GM23248 (cell line): ENCODE data around the gene CMTM1. TPM values are rescaled to one million over a fixed set of nuclear protein-coding genes. Genes with fewer than 3 reads are reported as not detected.
"Not testable (repeated sequence)": the region's sequence is repeated elsewhere in the genome, so short reads cannot be mapped to it uniquely, and the experiment has no call there.

Source experiments
- DNase-seq: peaks from one replicate; pipeline ENCODE4 v3.0.0-alpha.2; 2015
- H2AFZ ChIP-seq: fragments of 200-600 bp; sonication (generic); 2 replicates; pipeline ENCODE4 v1.6.1; 2016; ENCODE audit warnings: antibody characterized with exemption
- H3F3A ChIP-seq: fragments of 200-600 bp; sonication (generic); 2 replicates; pipeline ENCODE4 v1.6.1; 2016; ENCODE audit warnings: mild to moderate bottlenecking, antibody characterized with exemption, mixed run types; ENCODE audit not compliant: insufficient read depth
- H3K27ac ChIP-seq: fragments of 200-600 bp; sonication (generic); 2 replicates; pipeline ENCODE4 v1.5.1; 2016; ENCODE audit warnings: mild to moderate bottlenecking
- H3K27me3 ChIP-seq: fragments of 200-600 bp; sonication (generic); replicated peaks from 2 replicates; pipeline ENCODE4 v1.6.1; 2016; ENCODE audit warnings: mild to moderate bottlenecking; ENCODE audit not compliant: insufficient read depth
- H3K36me3 ChIP-seq: fragments of 200-600 bp; sonication (generic); 2 replicates; pipeline ENCODE4 v1.6.1; 2016; ENCODE audit warnings: low read depth, mild to moderate bottlenecking
- H3K4me1 ChIP-seq: fragments of 200-600 bp; sonication (generic); 2 replicates; pipeline ENCODE4 v1.6.1; 2016; ENCODE audit warnings: mild to moderate bottlenecking; ENCODE audit not compliant: insufficient read depth
- H3K4me2 ChIP-seq: fragments of 200-600 bp; sonication (generic); one replicate; pipeline ENCODE4 v1.6.1; 2016; ENCODE audit warnings: mild to moderate bottlenecking; ENCODE audit not compliant: unreplicated experiment
- H3K4me3 ChIP-seq: fragments of 200-600 bp; sonication (generic); 2 replicates; pipeline ENCODE4 v1.5.1; 2016; ENCODE audit warnings: mild to moderate bottlenecking
- H3K79me2 ChIP-seq: fragments of 200-600 bp; sonication (generic); 2 replicates; pipeline ENCODE4 v1.6.1; 2016; ENCODE audit warnings: mild to moderate bottlenecking; ENCODE audit not compliant: insufficient read depth
- H3K9ac ChIP-seq: fragments of 200-600 bp; sonication (generic); 2 replicates; pipeline ENCODE4 v1.6.1; 2016; ENCODE audit warnings: mild to moderate bottlenecking
- H3K9me2 ChIP-seq: fragments of 200-600 bp; sonication (generic); 2 replicates; pipeline ENCODE4 v1.6.1; 2016; ENCODE audit warnings: mixed run types, mild to moderate bottlenecking, moderate library complexity; ENCODE audit not compliant: insufficient read depth
- H3K9me3 ChIP-seq: fragments of 200-600 bp; sonication (generic); one replicate; pipeline ENCODE4 v1.6.1; 2017; ENCODE audit warnings: low read depth
- H4K20me1 ChIP-seq: fragments of 200-600 bp; sonication (generic); 2 replicates; pipeline ENCODE4 v1.6.0; 2016; ENCODE audit not compliant: insufficient read depth
- EZH2 ChIP-seq: fragments of 200-600 bp; sonication (generic); IDR thresholded peaks from 2 replicates; pipeline ENCODE4 v1.6.1; 2018; ENCODE audit warnings: antibody characterized with exemption, mild to moderate bottlenecking; ENCODE audit not compliant: insufficient read depth, poor library complexity, severe bottlenecking
- EZH2phosphoT487 ChIP-seq: fragments of 200-600 bp; sonication (generic); IDR thresholded peaks from 2 replicates; pipeline ENCODE4 v1.6.1; 2018; ENCODE audit warnings: antibody characterized with exemption, moderate library complexity, mild to moderate bottlenecking, low read depth; ENCODE audit not compliant: insufficient read depth
- whole genome bisulfite sequencing, 2 experiments: methylation state at CpG; one replicate each; pipeline ENCODE4 v1.1.6; 2015 to 2017; ENCODE audit warnings: low lambda C conversion rate in 2 of 2, low coverage in 1 of 2; ENCODE audit errors: missing lambda C conversion rate in 2 of 2; 5-methylcytosine and 5-hydroxymethylcytosine counted together
- in situ Hi-C: fragments of 300-500 bp; cut with MboI; formaldehyde crosslinking; loops from 2 replicates; pipeline ENCODE4 v1.15.0; 2020
- polyA plus RNA-seq: library from polyadenylated mRNA; unstranded; fragments of >200 nt; fragmentation: Nextera tagmentation; extraction: Ambion mirVana; gene quantifications from 2 replicates; pipeline ENCODE4 v1.2.1, GENCODE V29; 2016
- small RNA-seq: library from RNA; depleted of rRNA; stranded (forward); fragments of <200 nt; gene quantifications from one replicate; pipeline ENCODE3, GENCODE V24; 2014; ENCODE audit warnings: low read depth, low replicate concordance
- total RNA-seq: library from RNA; depleted of rRNA; stranded (reverse); fragments of >200 nt; shearing (Covaris generic); gene quantifications from 2 replicates; pipeline ENCODE4 v1.2.3, GENCODE V29; 2014; rRNA removed

CMTM1 gene
- total and polyA plus RNA-seq, 2 experiments from 2014 or later: 3.1 to 6.8 TPM

- Histone ChIP-seq H3K9me2 (no peaks in the 10 kb centered on the region), H3K9me3 (no peaks in the 10 kb centered on the region), H3K9ac (no peak overlapping the region), H3K27ac (no peak overlapping the region), H4K20me1 (no peaks in the 10 kb centered on the region), H3K27me3 (no peaks in the 10 kb centered on the region), H3K79me2 (no peaks in the 10 kb centered on the region), H2AFZ (no peak overlapping the region), H3K4me3 (no peak overlapping the region), H3F3A (peaks cover 23% of the 10 kb centered on the region), H3K4me1 (peaks cover 28% of the 10 kb centered on the region), H3K4me2 (no peak overlapping the region), H3K36me3 (no peaks in the 10 kb centered on the region)
- DNase-seq: no peak
- WGBS, 2 experiments: 75 to 85% methylated on average over 3 of the region's 3 CpGs
- in situ Hi-C loops: no loop called here
- TF ChIP-seq EZH2phosphoT487: no peak
These were observed 56.6 kb downstream of the CMTM1 start for GRCh38 chr16:66622863-66623262.

- no peak for DNase-seq
- Histone ChIP-seq H2AFZ (no peak overlapping the region), H3K9ac (no peak overlapping the region), H4K20me1 (no peaks in the 10 kb centered on the region), H3K9me3 (no peaks in the 10 kb centered on the region), H3K27ac (no peak overlapping the region), H3K4me1 (peaks cover 21% of the 10 kb centered on the region), H3K27me3 (no peaks in the 10 kb centered on the region), H3K4me2 (no peak overlapping the region), H3K9me2 (no peaks in the 10 kb centered on the region), H3F3A (peaks cover 17% of the 10 kb centered on the region), H3K79me2 (no peaks in the 10 kb centered on the region), H3K4me3 (no peak overlapping the region), H3K36me3 (no peaks in the 10 kb centered on the region)
- WGBS, 2 experiments: 98 to 99% methylated on average over 3 of the region's 3 CpGs
- TF ChIP-seq EZH2phosphoT487 (no peak), EZH2 (no peak)
- in situ Hi-C loops: no loop called here
These were observed 57.5 kb downstream of the CMTM1 start for GRCh38 chr16:66623755-66624154.

GRCh38 chr16:66627611-66628378 is 61.6 kb downstream of the CMTM1 start:
- H3K27ac ChIP-seq, H4K20me1 ChIP-seq, H3K9me3 ChIP-seq, H2AFZ ChIP-seq, H3K4me1 ChIP-seq, H3K27me3 ChIP-seq, H3F3A ChIP-seq, H3K9me2 ChIP-seq, H3K4me2 ChIP-seq, H3K9ac ChIP-seq, H3K79me2 ChIP-seq, H3K4me3 ChIP-seq, DNase-seq, in situ Hi-C loops, H3K36me3 ChIP-seq: not testable (repeated sequence)
- WGBS, 2 experiments: 94 to 95% methylated on average over 17 of the region's 17 CpGs

Small RNA genes lying within 50 kb of the gene (small RNA-seq; reads per million reads assigned to genes)
- not detected for gene CKLF-CMTM1

Other genes with a start within 250 kb of the CMTM1 start
- not detected in 2 replicates for gene CDH5, start 199.7 kb upstream of the CMTM1 start, total RNA-seq
- not detected in 2 replicates for gene CDH5, start 199.7 kb upstream of the CMTM1 start, polyA plus RNA-seq
- 0.32 and 1.1 TPM in 2 replicates for gene BEAN1, start 139.1 kb upstream of the CMTM1 start, total RNA-seq
- 0.50 and 0.89 TPM in 2 replicates for gene BEAN1, start 139.1 kb upstream of the CMTM1 start, polyA plus RNA-seq
- 57.5 and 58.8 TPM in 2 replicates for gene TK2, start 16.3 kb upstream of the CMTM1 start, total RNA-seq
- 27.9 and 28.2 TPM in 2 replicates for gene TK2, start 16.3 kb upstream of the CMTM1 start, polyA plus RNA-seq
- gene CKLF, start 13.9 kb upstream of the CMTM1 start, total RNA-seq: 64.2 and 130 TPM in 2 replicates
- gene CKLF, start 13.9 kb upstream of the CMTM1 start, polyA plus RNA-seq: 107 and 108 TPM in 2 replicates
- not detected in 2 replicates for gene CMTM2, start 13.0 kb downstream of the CMTM1 start, total RNA-seq
- gene CMTM2, start 13.0 kb downstream of the CMTM1 start, polyA plus RNA-seq: not detected in 2 replicates
- gene CMTM3, start 38.3 kb downstream of the CMTM1 start, total RNA-seq: 21.9 and 32.6 TPM in 2 replicates
- 43.9 and 47.0 TPM in 2 replicates for gene CMTM3, start 38.3 kb downstream of the CMTM1 start, polyA plus RNA-seq
- gene CMTM4, start 130.3 kb downstream of the CMTM1 start, total RNA-seq: 19.5 and 21.1 TPM in 2 replicates
- gene CMTM4, start 130.3 kb downstream of the CMTM1 start, polyA plus RNA-seq: 3.2 and 3.5 TPM in 2 replicates
- gene DYNC1LI2, start 185.2 kb downstream of the CMTM1 start, total RNA-seq: 80.6 and 89.2 TPM in 2 replicates
- gene DYNC1LI2, start 185.2 kb downstream of the CMTM1 start, polyA plus RNA-seq: 173 TPM in 2 replicates
- gene TERB1, start 235.1 kb downstream of the CMTM1 start, total RNA-seq: not detected in 2 replicates
- not detected in 2 replicates for gene TERB1, start 235.1 kb downstream of the CMTM1 start, polyA plus RNA-seq